Measurements from ENCODE around the gene LMF1.

- TF ChIP-seq CTCF (IDR thresholded peaks at IDR 0.05) (no peak), EZH2 (IDR thresholded peaks at IDR 0.05; ENCODE audit: borderline replicate concordance, insufficient read depth, low read depth, low read length, poor library complexity, severe bottlenecking) (no peak)
Measured at GRCh38 chr16:808085-808386, 162.7 kb downstream of the LMF1 start.

All from B cell (primary cell).